K562 (cell line): ENCODE measurements around the gene TYRO3. TPM values are rescaled to one million over a fixed set of nuclear protein-coding genes. Genes with fewer than 3 reads are reported as not detected.

Experiments
- CBX1 ChIP-seq: sonication (generic); IDR thresholded peaks from 2 replicates; pipeline ENCODE4 v1.6.1; 2016; ENCODE audit warnings: antibody characterized with exemption, low read depth, mild to moderate bottlenecking
- ETV1 ChIP-seq: fragments of 450-650 bp; conservative IDR thresholded peaks from 2 replicates; pipeline ENCODE4 v1.6.1; 2016; ENCODE audit warnings: missing genetic modification characterization, control low read depth, low read depth, missing compliant biosample characterization
- FOXK2 ChIP-seq, 2 experiments: fragments of 450-650 bp; IDR thresholded peaks in 1 of 2; conservative IDR thresholded peaks in 1 of 2; 2 replicates each; pipeline ENCODE4 v1.6.1; 2016; ENCODE audit warnings: low read depth in 2 of 2, mild to moderate bottlenecking in 1 of 2
- JUN ChIP-seq, 2 experiments: sonication (generic) in 1 of 2; formaldehyde crosslinking in 1 of 2; IDR thresholded peaks; 2 replicates each; pipeline versions ENCODE4 v1.6.1 to v1.8.0; 2012 to 2022; ENCODE audit warnings: borderline replicate concordance in 2 of 2, mild to moderate bottlenecking in 2 of 2, improper control_type of control experiment in 1 of 2, low read depth in 1 of 2, low read length in 1 of 2, missing genetic modification reagents in 1 of 2
- NFATC3 ChIP-seq: fragments of 450-650 bp; IDR thresholded peaks from 2 replicates; pipeline ENCODE4 v1.6.1; 2017; ENCODE audit warnings: mild to moderate bottlenecking
- PHF8 ChIP-seq: fragments of 200-600 bp; sonication (generic); IDR thresholded peaks from 2 replicates; pipeline ENCODE4 v1.6.1; 2012; ENCODE audit warnings: mixed run types, mild to moderate bottlenecking, inconsistent platforms, low read length, moderate library complexity, borderline replicate concordance
- PML ChIP-seq: IDR thresholded peaks from 2 replicates; pipeline ENCODE4 v1.6.1; 2012; ENCODE audit warnings: low read length, inconsistent platforms
- ZNF133 ChIP-seq: fragments of 250-450 bp; sonication (Bioruptor Pico); IDR thresholded peaks from 2 replicates; pipeline ENCODE4 v1.4.0; 2020; ENCODE audit warnings: mild to moderate bottlenecking
- ZNF23 ChIP-seq: fragments of 250-450 bp; sonication (Bioruptor Pico); IDR thresholded peaks from 2 replicates; pipeline ENCODE4 v1.4.0; 2020; ENCODE audit warnings: mild to moderate bottlenecking
- ZNF766 ChIP-seq: fragments of 200-800 bp; sonication (Bioruptor generic); conservative IDR thresholded peaks from 2 replicates; pipeline ENCODE4 v1.6.1; 2016; ENCODE audit warnings: missing genetic modification characterization, missing compliant biosample characterization
- polyA plus RNA-seq, 8 experiments: library from polyadenylated mRNA; depleted of rRNA in 4 of 8; stranded (reverse) in 5 of 8; unstranded in 3 of 8; fragments of >200 nt; fragmentation: Nextera tagmentation in 2 of 8; fragmentation: Illumina TruSeq in 1 of 8; extraction: Ambion mirVana in 2 of 8; extraction: Trizol in 1 of 8; gene quantifications; 2 replicates each; pipeline versions ENCODE4 v1.2.1 to v1.2.3, GENCODE V29; 2011 to 2014; ENCODE audit warnings: inconsistent platforms in 1 of 8, missing spikeins in 1 of 8
- total RNA-seq, 7 experiments: library from RNA; depleted of rRNA in 6 of 7; stranded (reverse); fragments of >200 nt in 6 of 7; fragmentation: Illumina TruSeq in 2 of 7; extraction: Trizol in 2 of 7; gene quantifications; 2 replicates each; pipeline versions ENCODE4 v1.2.1 to v1.2.3, GENCODE V29; 2011 to 2021; ENCODE audit warnings: low replicate concordance in 1 of 7
- TF ChIP-seq, protein P1 (sequence below), 2 experiments: fragments of 450-650 bp in 1 of 2; sonication (generic) in 1 of 2; formaldehyde crosslinking in 1 of 2; IDR thresholded peaks; 2 replicates each; pipeline versions ENCODE4 v1.7.1 to v1.9.0; 2016 to 2022; ENCODE audit warnings: inconsistent platforms in 1 of 2, mild to moderate bottlenecking in 1 of 2, missing genetic modification reagents in 1 of 2
- TF ChIP-seq, protein P2 (sequence below): fragments of 250-450 bp; sonication (Bioruptor Pico); IDR thresholded peaks from 2 replicates; pipeline ENCODE4 v1.5.1; 2021; ENCODE audit warnings: mild to moderate bottlenecking
- TF ChIP-seq, protein P3 (sequence below): IDR thresholded peaks from 3 replicates; pipeline ENCODE4 v1.6.1; 2011; ENCODE audit warnings: borderline replicate concordance, mild to moderate bottlenecking; ENCODE audit not compliant: insufficient read length, insufficient read depth

Gene TYRO3
- total and polyA plus RNA-seq, 9 of the 15 experiments (the other 6 are each of a cell fraction or from before 2014, with no cell fraction given): 2.6 to 39.6 (median 18.6) TPM

DNA sequence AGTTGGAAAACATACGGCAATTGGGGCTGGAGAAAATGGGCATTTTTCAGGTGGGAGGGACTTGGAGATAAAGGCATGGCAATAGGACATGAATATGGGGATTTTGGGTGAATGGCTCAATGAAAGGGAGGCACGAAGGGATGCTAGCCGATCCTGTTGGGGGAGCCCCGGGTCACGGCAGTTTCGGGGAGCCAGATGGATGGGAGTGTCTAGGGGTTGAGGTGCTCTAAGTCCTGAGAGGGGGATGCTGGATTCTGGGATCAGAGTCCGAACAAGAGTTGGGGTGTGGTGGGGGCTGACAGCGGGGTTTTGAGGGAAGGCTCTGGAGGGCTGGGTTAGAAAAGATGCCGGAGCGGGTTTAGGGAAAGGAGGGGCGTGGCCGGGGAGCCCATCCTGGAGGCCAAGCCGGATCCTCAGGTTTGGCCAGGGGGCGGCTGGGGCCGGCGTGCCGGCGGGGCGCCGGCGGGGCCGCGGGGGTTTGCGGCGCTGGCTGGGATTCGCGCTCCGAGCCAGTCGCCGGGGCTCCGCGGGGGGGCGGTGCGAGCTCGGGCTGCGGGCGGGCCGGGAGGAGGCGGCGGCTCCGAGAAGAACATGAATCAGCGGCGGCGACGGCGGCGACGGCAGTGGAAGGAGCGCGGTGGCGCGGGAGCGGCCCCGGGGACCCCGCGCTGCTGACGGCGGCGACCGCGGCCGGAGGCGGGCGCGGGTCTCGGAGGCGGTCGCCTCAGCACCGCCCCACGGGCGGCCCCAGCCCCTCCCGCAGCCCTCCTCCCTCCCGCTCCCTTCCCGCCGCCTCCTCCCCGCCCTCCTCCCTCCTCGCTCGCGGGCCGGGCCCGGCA lies at the start of gene TYRO3 (continued):
- TF ChIP-seq, protein P1, sequence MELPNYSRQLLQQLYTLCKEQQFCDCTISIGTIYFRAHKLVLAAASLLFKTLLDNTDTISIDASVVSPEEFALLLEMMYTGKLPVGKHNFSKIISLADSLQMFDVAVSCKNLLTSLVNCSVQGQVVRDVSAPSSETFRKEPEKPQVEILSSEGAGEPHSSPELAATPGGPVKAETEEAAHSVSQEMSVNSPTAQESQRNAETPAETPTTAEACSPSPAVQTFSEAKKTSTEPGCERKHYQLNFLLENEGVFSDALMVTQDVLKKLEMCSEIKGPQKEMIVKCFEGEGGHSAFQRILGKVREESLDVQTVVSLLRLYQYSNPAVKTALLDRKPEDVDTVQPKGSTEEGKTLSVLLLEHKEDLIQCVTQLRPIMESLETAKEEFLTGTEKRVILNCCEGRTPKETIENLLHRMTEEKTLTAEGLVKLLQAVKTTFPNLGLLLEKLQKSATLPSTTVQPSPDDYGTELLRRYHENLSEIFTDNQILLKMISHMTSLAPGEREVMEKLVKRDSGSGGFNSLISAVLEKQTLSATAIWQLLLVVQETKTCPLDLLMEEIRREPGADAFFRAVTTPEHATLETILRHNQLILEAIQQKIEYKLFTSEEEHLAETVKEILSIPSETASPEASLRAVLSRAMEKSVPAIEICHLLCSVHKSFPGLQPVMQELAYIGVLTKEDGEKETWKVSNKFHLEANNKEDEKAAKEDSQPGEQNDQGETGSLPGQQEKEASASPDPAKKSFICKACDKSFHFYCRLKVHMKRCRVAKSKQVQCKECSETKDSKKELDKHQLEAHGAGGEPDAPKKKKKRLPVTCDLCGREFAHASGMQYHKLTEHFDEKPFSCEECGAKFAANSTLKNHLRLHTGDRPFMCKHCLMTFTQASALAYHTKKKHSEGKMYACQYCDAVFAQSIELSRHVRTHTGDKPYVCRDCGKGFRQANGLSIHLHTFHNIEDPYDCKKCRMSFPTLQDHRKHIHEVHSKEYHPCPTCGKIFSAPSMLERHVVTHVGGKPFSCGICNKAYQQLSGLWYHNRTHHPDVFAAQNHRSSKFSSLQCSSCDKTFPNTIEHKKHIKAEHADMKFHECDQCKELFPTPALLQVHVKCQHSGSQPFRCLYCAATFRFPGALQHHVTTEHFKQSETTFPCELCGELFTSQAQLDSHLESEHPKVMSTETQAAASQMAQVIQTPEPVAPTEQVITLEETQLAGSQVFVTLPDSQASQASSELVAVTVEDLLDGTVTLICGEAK (IDR thresholded peaks at IDR 0.05): peak; percentile 28; the same call in 1 of the 2 replicates
- TF ChIP-seq, protein P1 (CRISPR knock-in tag; IDR thresholded peaks at IDR 0.05): no peak
- TF ChIP-seq PML: no peak
- no peak for TF ChIP-seq FOXK2 (conservative IDR thresholded peaks at IDR 0.05 in 1 of 2, IDR thresholded peaks at IDR 0.05 in 1 of 2; ENCODE audit: low read depth in 2 of 2)
- no peak for TF ChIP-seq CBX1
- TF ChIP-seq, protein P2, sequence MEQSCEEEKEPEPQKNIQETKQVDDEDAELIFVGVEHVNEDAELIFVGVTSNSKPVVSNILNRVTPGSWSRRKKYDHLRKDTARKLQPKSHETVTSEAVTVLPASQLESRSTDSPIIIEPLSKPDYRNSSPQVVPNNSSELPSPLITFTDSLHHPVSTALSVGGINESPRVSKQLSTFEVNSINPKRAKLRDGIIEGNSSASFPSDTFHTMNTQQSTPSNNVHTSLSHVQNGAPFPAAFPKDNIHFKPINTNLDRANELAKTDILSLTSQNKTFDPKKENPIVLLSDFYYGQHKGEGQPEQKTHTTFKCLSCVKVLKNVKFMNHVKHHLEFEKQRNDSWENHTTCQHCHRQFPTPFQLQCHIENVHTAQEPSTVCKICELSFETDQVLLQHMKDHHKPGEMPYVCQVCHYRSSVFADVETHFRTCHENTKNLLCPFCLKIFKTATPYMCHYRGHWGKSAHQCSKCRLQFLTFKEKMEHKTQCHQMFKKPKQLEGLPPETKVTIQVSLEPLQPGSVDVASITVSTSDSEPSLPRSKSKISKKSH (CRISPR knock-in tag): no peak
- TF ChIP-seq PHF8: peak; percentile 55; the same call in 1 of the 2 replicates
- no peak for TF ChIP-seq NFATC3
- TF ChIP-seq ETV1 (tag): no peak
- no peak for TF ChIP-seq JUN (IDR thresholded peaks at IDR 0.05; ENCODE audit: borderline replicate concordance, low read depth, low read length)
- no peak for TF ChIP-seq JUN (CRISPR knock-in tag; IDR thresholded peaks at IDR 0.05; ENCODE audit: borderline replicate concordance)
- TF ChIP-seq ZNF766 (CRISPR knock-in tag): no peak
- no peak for TF ChIP-seq ZNF23 (CRISPR knock-in tag)
- TF ChIP-seq, protein P3, sequence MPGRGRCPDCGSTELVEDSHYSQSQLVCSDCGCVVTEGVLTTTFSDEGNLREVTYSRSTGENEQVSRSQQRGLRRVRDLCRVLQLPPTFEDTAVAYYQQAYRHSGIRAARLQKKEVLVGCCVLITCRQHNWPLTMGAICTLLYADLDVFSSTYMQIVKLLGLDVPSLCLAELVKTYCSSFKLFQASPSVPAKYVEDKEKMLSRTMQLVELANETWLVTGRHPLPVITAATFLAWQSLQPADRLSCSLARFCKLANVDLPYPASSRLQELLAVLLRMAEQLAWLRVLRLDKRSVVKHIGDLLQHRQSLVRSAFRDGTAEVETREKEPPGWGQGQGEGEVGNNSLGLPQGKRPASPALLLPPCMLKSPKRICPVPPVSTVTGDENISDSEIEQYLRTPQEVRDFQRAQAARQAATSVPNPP: no peak
- no peak for TF ChIP-seq ZNF133 (CRISPR knock-in tag)
